Measurements from ENCODE around the gene CD300LG. TPM values are rescaled to one million over a fixed set of nuclear protein-coding genes. Genes with fewer than 3 reads are reported as not detected.
"Not testable (repeated sequence)": the region's sequence is repeated elsewhere in the genome, so short reads cannot be mapped to it uniquely, and the experiment has no call there.

The CD300LG gene
- total and polyA plus RNA-seq, 2 experiments from 2014 or later: not detected

DNA sequence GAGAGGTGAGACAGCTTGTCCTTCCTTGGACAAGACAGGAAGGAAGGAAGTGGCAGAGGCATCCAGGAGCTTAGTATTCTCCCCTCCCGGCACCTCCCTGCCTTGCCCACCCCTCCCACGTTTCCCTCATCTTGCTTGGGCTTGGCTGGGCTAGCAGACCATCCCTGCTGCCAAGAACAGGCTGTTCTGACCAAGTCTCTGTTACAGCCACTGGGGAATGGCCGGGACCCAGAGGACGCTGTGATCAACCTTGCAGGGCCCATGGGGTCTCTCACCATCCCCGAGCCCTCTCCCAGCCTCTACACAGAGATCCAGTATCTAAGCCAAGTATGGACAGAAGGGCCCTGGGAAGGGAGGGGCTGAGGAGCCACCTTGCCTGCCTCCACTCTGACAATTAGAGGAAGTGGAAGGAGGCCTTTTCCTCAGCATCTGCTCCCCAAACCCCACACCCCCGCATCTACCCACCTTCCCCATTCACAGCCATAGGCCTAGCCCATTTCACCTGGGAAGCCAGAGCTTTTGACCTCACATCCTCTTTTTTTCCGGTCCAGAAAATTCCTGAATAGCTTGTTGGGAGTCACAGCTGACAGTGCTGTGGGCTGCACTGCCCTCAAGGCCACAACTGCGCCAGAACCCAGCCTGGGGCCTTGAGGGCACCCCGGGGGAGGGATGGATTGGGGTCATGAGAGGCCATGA lies 14.1 kb downstream of the CD300LG start:
- no peak for DNase-seq (ENCODE audit: low read depth in 1 of 2, low spot score in 1 of 2)

DNA sequence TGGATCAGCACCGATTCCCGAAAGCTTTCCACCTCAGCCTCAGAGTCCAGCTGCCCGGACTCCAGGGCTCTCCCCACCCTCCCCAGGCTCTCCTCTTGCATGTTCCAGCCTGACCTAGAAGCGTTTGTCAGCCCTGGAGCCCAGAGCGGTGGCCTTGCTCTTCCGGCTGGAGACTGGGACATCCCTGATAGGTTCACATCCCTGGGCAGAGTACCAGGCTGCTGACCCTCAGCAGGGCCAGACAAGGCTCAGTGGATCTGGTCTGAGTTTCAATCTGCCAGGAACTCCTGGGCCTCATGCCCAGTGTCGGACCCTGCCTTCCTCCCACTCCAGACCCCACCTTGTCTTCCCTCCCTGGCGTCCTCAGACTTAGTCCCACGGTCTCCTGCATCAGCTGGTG lies 15.0 kb downstream of the CD300LG start:
- Histone ChIP-seq H3K27me3 (peaks cover 4% of the 10 kb centered on the region), H3K9me3 (ENCODE audit: low read depth) (no peaks in the 10 kb centered on the region), H3K27ac (no peak overlapping the region), H3K4me1 (ENCODE audit: low read depth) (no peaks in the 10 kb centered on the region), H3K4me3 (no peak overlapping the region), H3K36me3 (no peaks in the 10 kb centered on the region)
- TF ChIP-seq, protein P1, sequence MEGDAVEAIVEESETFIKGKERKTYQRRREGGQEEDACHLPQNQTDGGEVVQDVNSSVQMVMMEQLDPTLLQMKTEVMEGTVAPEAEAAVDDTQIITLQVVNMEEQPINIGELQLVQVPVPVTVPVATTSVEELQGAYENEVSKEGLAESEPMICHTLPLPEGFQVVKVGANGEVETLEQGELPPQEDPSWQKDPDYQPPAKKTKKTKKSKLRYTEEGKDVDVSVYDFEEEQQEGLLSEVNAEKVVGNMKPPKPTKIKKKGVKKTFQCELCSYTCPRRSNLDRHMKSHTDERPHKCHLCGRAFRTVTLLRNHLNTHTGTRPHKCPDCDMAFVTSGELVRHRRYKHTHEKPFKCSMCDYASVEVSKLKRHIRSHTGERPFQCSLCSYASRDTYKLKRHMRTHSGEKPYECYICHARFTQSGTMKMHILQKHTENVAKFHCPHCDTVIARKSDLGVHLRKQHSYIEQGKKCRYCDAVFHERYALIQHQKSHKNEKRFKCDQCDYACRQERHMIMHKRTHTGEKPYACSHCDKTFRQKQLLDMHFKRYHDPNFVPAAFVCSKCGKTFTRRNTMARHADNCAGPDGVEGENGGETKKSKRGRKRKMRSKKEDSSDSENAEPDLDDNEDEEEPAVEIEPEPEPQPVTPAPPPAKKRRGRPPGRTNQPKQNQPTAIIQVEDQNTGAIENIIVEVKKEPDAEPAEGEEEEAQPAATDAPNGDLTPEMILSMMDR (IDR thresholded peaks at IDR 0.05; ENCODE audit: low read depth, low read length): no peak
- DNase-seq (ENCODE audit: low read depth in 1 of 2, low spot score in 1 of 2): no peak

More for the DNA sequence above, 14.1 kb downstream of the CD300LG start:
- Histone ChIP-seq H3K36me3 (no peaks in the 10 kb centered on the region), H3K27me3 (no peaks in the 10 kb centered on the region), H3K4me3 (no peak overlapping the region), H3K9me3 (ENCODE audit: low read depth) (no peaks in the 10 kb centered on the region), H3K27ac (no peak overlapping the region), H3K4me1 (ENCODE audit: low read depth) (no peaks in the 10 kb centered on the region)
- TF ChIP-seq, protein P1 (IDR thresholded peaks at IDR 0.05; ENCODE audit: low read depth, low read length): no peak

GRCh38 chr17:43864161-43864984 lies 17.4 kb downstream of the CD300LG start:
- DNase-seq (ENCODE audit: low read depth in 1 of 2, low spot score in 1 of 2): no peak
- no peaks in the 10 kb centered on the region for H3K4me1 ChIP-seq (ENCODE audit: low read depth)
- H3K27me3 ChIP-seq: peaks cover 13% of the 10 kb centered on the region
- no peaks in the 10 kb centered on the region for H3K9me3 ChIP-seq (ENCODE audit: low read depth)
- no peaks in the 10 kb centered on the region for H3K36me3 ChIP-seq
- TF ChIP-seq, protein P1 (IDR thresholded peaks at IDR 0.05; ENCODE audit: low read depth, low read length): no peak
- no peak overlapping the region for H3K4me3 ChIP-seq
- no peak overlapping the region for H3K27ac ChIP-seq

GRCh38 chr17:43868226-43868994 lies 21.4 kb downstream of the CD300LG start:
- Histone ChIP-seq H3K4me1 (ENCODE audit: low read depth) (no peaks in the 10 kb centered on the region), H3K27me3 (peaks cover 13% of the 10 kb centered on the region), H3K36me3 (no peaks in the 10 kb centered on the region), H3K27ac (no peak overlapping the region), H3K4me3 (no peak overlapping the region), H3K9me3 (ENCODE audit: low read depth) (no peaks in the 10 kb centered on the region)
- DNase-seq (ENCODE audit: low read depth in 1 of 2, low spot score in 1 of 2): no peak
- TF ChIP-seq, protein P1 (IDR thresholded peaks at IDR 0.05; ENCODE audit: low read depth, low read length): no peak

GRCh38 chr17:43869031-43869430 lies 22.1 kb downstream of the CD300LG start:
- H3K36me3 ChIP-seq; H3K27ac ChIP-seq; H3K4me1 ChIP-seq (ENCODE audit: low read depth); DNase-seq (ENCODE audit: low read depth in 1 of 2, low spot score in 1 of 2); H3K9me3 ChIP-seq (ENCODE audit: low read depth); H3K4me3 ChIP-seq: not testable (repeated sequence)
- H3K27me3 ChIP-seq: peaks cover 13% of the 10 kb centered on the region
